ENCODE results near the gene NIM1K. TPM values are rescaled to one million over a fixed set of nuclear protein-coding genes. Genes with fewer than 3 reads are reported as not detected.

The NIM1K gene
- total RNA-seq, 1 experiment from 2014 or later, result 0.07 TPM

GRCh38 chr5:43232943-43233833, 41.2 kb downstream of the NIM1K start (continued):
- TF ChIP-seq TEAD1 (CRISPR knock-in tag; IDR thresholded peaks at IDR 0.05) (no peak), ZSCAN18 (CRISPR knock-in tag; IDR thresholded peaks at IDR 0.05) (no peak), RELA (CRISPR knock-in tag; IDR thresholded peaks at IDR 0.05; ENCODE audit: borderline replicate concordance) (no peak), ZNF416 (CRISPR knock-in tag; IDR thresholded peaks at IDR 0.05) (no peak), ATF1 (CRISPR knock-in tag; IDR thresholded peaks at IDR 0.05) (no peak), ZNF423 (CRISPR knock-in tag; IDR thresholded peaks at IDR 0.05) (no peak), ARID4B (CRISPR knock-in tag; IDR thresholded peaks at IDR 0.05; ENCODE audit: borderline replicate concordance) (no peak), RORB (CRISPR knock-in tag; IDR thresholded peaks at IDR 0.05) (no peak), MXD4 (CRISPR knock-in tag; IDR thresholded peaks at IDR 0.05; ENCODE audit: borderline replicate concordance) (no peak), ZNF219 (CRISPR knock-in tag; IDR thresholded peaks at IDR 0.05; ENCODE audit: borderline replicate concordance) (no peak)
- TF ChIP-seq, protein P1, sequence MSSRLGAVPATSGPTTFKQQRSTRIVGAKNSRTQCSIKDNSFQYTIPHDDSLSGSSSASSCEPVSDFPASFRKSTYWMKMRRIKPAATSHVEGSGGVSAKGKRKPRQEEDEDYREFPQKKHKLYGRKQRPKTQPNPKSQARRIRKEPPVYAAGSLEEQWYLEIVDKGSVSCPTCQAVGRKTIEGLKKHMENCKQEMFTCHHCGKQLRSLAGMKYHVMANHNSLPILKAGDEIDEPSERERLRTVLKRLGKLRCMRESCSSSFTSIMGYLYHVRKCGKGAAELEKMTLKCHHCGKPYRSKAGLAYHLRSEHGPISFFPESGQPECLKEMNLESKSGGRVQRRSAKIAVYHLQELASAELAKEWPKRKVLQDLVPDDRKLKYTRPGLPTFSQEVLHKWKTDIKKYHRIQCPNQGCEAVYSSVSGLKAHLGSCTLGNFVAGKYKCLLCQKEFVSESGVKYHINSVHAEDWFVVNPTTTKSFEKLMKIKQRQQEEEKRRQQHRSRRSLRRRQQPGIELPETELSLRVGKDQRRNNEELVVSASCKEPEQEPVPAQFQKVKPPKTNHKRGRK (CRISPR knock-in tag; IDR thresholded peaks at IDR 0.05; ENCODE audit: borderline replicate concordance), result no peak

- Mint-ChIP-seq H3K9me3 (no peaks in the 10 kb centered on the region), H3K27ac (no peak overlapping the region), H3K27me3 (ENCODE audit: low read depth) (no peaks in the 10 kb centered on the region), H3K36me3 (no peaks in the 10 kb centered on the region), H3K4me3 (no peak overlapping the region), H3K4me1 (no peaks in the 10 kb centered on the region)
- ATAC-seq, result no peak
- TF ChIP-seq, protein P2, sequence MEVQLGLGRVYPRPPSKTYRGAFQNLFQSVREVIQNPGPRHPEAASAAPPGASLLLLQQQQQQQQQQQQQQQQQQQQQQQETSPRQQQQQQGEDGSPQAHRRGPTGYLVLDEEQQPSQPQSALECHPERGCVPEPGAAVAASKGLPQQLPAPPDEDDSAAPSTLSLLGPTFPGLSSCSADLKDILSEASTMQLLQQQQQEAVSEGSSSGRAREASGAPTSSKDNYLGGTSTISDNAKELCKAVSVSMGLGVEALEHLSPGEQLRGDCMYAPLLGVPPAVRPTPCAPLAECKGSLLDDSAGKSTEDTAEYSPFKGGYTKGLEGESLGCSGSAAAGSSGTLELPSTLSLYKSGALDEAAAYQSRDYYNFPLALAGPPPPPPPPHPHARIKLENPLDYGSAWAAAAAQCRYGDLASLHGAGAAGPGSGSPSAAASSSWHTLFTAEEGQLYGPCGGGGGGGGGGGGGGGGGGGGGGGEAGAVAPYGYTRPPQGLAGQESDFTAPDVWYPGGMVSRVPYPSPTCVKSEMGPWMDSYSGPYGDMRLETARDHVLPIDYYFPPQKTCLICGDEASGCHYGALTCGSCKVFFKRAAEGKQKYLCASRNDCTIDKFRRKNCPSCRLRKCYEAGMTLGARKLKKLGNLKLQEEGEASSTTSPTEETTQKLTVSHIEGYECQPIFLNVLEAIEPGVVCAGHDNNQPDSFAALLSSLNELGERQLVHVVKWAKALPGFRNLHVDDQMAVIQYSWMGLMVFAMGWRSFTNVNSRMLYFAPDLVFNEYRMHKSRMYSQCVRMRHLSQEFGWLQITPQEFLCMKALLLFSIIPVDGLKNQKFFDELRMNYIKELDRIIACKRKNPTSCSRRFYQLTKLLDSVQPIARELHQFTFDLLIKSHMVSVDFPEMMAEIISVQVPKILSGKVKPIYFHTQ (CRISPR knock-in tag; IDR thresholded peaks at IDR 0.05), result no peak
- TF ChIP-seq, protein P3, sequence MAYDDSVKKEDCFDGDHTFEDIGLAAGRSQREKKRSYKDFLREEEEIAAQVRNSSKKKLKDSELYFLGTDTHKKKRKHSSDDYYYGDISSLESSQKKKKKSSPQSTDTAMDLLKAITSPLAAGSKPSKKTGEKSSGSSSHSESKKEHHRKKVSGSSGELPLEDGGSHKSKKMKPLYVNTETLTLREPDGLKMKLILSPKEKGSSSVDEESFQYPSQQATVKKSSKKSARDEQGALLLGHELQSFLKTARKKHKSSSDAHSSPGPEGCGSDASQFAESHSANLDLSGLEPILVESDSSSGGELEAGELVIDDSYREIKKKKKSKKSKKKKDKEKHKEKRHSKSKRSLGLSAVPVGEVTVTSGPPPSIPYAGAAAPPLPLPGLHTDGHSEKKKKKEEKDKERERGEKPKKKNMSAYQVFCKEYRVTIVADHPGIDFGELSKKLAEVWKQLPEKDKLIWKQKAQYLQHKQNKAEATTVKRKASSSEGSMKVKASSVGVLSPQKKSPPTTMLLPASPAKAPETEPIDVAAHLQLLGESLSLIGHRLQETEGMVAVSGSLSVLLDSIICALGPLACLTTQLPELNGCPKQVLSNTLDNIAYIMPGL (CRISPR knock-in tag; IDR thresholded peaks at IDR 0.05), result no peak
- TF ChIP-seq TP53 (CRISPR knock-in tag; IDR thresholded peaks at IDR 0.05), result no peak
- TF ChIP-seq, protein P4, sequence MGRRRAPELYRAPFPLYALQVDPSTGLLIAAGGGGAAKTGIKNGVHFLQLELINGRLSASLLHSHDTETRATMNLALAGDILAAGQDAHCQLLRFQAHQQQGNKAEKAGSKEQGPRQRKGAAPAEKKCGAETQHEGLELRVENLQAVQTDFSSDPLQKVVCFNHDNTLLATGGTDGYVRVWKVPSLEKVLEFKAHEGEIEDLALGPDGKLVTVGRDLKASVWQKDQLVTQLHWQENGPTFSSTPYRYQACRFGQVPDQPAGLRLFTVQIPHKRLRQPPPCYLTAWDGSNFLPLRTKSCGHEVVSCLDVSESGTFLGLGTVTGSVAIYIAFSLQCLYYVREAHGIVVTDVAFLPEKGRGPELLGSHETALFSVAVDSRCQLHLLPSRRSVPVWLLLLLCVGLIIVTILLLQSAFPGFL (CRISPR knock-in tag; IDR thresholded peaks at IDR 0.05; ENCODE audit: borderline replicate concordance), result no peak
- no peak for TF ChIP-seq ZBTB21 (CRISPR knock-in tag; IDR thresholded peaks at IDR 0.05; ENCODE audit: borderline replicate concordance)
- TF ChIP-seq NFE2L1 (CRISPR knock-in tag; IDR thresholded peaks at IDR 0.05), result no peak
- ChIA-PET CTCF (interaction anchor here (0.8 to 1.6 kb wide), 2 partner anchors 156 to 250 kb away, joined by 3 to 5 read pairs; no protein-coding TSS in a partner anchor), POLR2A (no interaction called here)
- DNase-seq (ENCODE audit: low spot score), result no peak
Measured at GRCh38 chr5:43233946-43234345, 41.9 kb downstream of the NIM1K start.
